Dendritic cell treated with granulocyte-macrophage colony-stimulating factor and Interleukin-4, amounts not matched to agents 40 ng/mL and 50 ng/mL, for 4 days (primary cell): ENCODE data around the gene CDH12.

ENCODE experiments used
- H3K27ac Mint-ChIP-seq: one replicate; pipeline ENCODE4 v1.8.0; 2022; ENCODE audit warnings: mild to moderate bottlenecking, mixed read lengths
- H3K27me3 Mint-ChIP-seq: one replicate; pipeline ENCODE4 v1.8.0; 2022; ENCODE audit warnings: mild to moderate bottlenecking, mixed read lengths
- H3K36me3 Mint-ChIP-seq: one replicate; pipeline ENCODE4 v1.8.0; 2022; ENCODE audit warnings: low read depth, mixed read lengths
- H3K4me1 Mint-ChIP-seq: one replicate; pipeline ENCODE4 v1.8.0; 2022; ENCODE audit warnings: low read depth, mixed read lengths
- H3K4me3 Mint-ChIP-seq: one replicate; pipeline ENCODE4 v1.8.0; 2022; ENCODE audit warnings: mild to moderate bottlenecking, moderate library complexity, mixed read lengths
- H3K9me3 Mint-ChIP-seq: one replicate; pipeline ENCODE4 v1.8.0; 2022; ENCODE audit warnings: mixed read lengths
- intact Hi-C: fragments of 100-400 bp; cut with micrococcal nuclease; formaldehyde crosslinking; loops from one replicate; pipeline ENCODE4 v1.15.0; 2022

CDH12 gene

DNA sequence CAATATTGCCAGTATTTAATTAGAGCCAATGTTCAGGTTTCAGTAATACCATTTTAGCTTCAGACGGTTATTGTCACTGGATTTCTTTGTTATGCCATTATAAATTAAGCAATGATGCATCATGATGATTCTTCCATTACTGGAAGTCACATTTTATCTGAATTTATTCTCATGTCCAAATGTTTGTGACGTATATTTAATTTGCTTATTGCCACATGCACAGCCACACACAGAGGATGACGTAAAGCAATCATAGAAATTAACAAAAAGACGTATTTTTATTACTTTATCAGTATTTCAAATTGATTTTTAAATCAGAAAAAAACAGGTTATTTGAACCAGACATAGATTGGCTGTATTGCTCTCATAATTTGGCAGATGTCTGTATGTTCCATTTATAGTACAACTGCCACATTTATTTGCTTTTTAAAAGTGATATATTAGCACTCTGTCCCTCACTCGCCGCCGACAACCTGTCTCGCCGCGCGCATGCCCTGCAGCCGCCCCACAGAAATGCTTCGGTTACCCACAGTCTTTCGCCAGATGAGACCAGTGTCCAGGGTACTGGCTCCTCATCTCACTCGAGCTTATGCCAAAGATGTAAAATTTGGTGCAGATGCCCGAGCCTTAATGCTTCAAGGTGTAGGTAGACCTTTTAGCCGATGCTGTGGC lies 970.9 kb downstream of the CDH12 start:
- no peak overlapping the region for H3K4me3 Mint-ChIP-seq
- intact Hi-C loops: no loop called here
- H3K36me3 Mint-ChIP-seq: no peaks in the 10 kb centered on the region

DNA sequence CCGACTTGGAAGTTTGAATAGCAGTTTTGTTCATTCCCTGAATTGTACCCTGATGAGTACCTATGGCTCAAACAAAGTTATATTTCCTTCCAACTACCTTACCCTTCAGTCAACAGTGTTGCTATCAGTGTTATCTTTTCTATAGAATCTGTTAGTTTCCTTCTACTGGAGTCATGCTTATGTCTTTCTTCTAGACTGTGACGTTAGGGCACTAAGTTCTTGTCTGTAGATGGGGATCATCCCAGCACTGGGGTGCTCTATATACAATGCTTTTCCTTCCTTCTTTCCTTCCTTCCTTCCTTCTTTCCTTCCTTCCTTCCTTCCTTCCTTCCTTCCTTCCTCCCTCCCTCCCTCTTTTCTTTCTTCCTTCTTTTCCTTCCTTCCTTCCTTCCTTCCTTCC lies 973.0 kb downstream of the CDH12 start:
- Mint-ChIP-seq H3K9me3 (peaks cover 46% of the 10 kb centered on the region), H3K36me3 (no peaks in the 10 kb centered on the region), H3K4me3 (no peak overlapping the region), H3K27ac (no peak overlapping the region), H3K4me1 (no peaks in the 10 kb centered on the region), H3K27me3 (no peaks in the 10 kb centered on the region)
- intact Hi-C loops: no loop called here

More for the DNA sequence above, 970.9 kb downstream of the CDH12 start:
- H3K27me3 Mint-ChIP-seq: no peaks in the 10 kb centered on the region
- no peaks in the 10 kb centered on the region for H3K4me1 Mint-ChIP-seq
- no peak overlapping the region for H3K27ac Mint-ChIP-seq
- peaks cover 31% of the 10 kb centered on the region for H3K9me3 Mint-ChIP-seq

DNA sequence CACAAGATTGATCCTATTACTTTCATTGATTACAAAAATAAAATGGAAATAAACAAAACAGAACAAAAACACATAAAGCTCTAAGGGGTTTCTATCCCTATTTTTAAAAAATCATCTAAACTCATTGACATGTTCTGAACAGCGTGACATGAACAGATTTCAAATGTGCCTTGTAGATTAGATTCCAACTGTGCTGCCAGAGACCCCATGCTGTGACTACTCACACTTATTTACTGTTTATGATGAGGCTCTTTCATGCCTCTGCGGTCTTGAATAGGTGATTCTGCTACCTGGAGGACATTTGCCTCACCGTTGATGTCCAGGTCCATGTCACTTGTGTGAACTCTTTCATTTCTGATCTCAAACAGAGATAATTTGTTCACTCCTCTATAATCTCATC lies 990.2 kb downstream of the CDH12 start:
- Mint-ChIP-seq H3K4me3 (no peak overlapping the region), H3K36me3 (no peaks in the 10 kb centered on the region), H3K4me1 (no peaks in the 10 kb centered on the region), H3K27me3 (no peaks in the 10 kb centered on the region), H3K27ac (no peak overlapping the region), H3K9me3 (peaks cover 18% of the 10 kb centered on the region)
- intact Hi-C loops: no loop called here

DNA sequence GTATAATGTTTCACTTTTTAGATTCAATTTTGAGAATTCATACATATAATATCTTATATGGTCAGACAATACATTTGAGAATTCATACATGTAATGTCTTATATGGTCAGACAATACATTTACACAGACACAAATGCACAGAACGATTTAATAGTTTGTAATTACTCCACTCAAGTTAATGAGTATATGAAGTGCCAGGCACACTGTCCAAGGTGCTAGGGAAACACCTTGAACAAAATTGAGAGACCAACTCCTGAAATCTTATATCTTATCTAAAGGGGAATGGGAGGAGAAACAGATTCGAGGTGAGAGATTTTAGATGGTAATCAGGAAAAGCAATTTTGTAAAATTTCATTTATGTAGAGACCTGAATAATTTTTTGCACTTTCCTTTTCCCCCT lies 994.7 kb downstream of the CDH12 start:
- H3K4me1 Mint-ChIP-seq: no peaks in the 10 kb centered on the region
- intact Hi-C loops: no loop called here
- H3K27me3 Mint-ChIP-seq: no peaks in the 10 kb centered on the region
- H3K27ac Mint-ChIP-seq: no peak overlapping the region
- H3K4me3 Mint-ChIP-seq: no peak overlapping the region
- no peaks in the 10 kb centered on the region for H3K9me3 Mint-ChIP-seq
- H3K36me3 Mint-ChIP-seq: no peaks in the 10 kb centered on the region

DNA sequence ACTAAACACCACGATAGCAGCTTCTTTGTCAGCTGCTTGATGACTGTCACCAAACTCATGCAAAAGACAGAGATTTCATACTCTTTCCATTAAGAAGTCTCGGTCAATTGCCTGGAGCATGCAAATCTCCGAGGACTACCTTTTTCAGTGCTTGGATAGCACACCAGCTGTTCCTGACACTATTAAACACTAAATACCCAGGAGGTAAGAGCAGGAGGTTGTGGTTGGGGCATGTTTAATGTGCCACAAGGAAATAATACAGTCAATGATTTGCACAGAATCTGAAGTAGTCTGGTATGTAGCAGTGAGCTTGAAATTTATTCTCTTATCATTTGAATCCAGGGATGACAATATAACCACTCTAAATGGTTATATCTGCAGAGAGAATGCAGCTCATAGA lies 996.2 kb downstream of the CDH12 start:
- Mint-ChIP-seq H3K27me3 (no peaks in the 10 kb centered on the region), H3K9me3 (no peaks in the 10 kb centered on the region), H3K27ac (no peak overlapping the region), H3K36me3 (no peaks in the 10 kb centered on the region), H3K4me1 (no peaks in the 10 kb centered on the region), H3K4me3 (no peak overlapping the region)
- intact Hi-C loops: no loop called here

DNA sequence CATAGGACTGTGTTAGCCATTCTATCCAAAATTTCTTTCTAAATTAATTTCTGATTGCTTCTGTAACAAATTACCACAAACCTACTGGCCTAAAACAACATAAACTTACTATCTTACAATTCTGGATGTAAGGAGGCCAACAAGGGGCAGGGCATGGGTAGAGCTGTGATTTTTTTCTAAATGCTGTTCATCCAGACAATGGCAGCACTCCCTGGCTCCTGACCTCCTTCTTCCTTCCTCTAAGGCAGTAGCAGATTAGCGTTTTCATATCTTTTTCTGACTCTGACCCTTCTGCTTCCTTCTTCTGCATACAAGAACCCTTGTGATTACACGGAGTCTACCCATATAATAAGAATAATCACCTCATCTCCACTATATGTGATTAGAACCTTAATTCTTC lies 1005.8 kb downstream of the CDH12 start:
- Mint-ChIP-seq H3K27me3 (no peaks in the 10 kb centered on the region), H3K4me3 (no peak overlapping the region), H3K9me3 (peaks cover 9% of the 10 kb centered on the region), H3K4me1 (no peaks in the 10 kb centered on the region), H3K36me3 (no peaks in the 10 kb centered on the region), H3K27ac (no peak overlapping the region)
- intact Hi-C loops: no loop called here

DNA sequence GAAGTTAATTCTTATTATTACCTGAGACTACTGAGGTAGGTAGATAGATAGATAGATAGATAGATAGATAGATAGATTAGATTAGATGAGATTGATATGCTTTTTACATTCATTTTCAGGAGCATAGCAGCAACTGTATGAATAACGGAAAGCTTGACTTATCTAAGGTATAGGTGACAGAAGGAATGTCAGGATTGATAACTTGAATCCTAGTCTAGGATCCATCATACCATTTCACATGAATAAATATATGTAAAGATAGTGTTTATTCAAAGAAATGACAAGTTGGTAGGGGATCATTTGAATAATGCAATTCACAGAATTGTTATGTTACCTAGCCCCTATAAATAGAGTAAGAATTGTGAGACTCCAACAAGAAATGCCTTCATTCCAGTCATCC lies 1008.2 kb downstream of the CDH12 start:
- H3K4me3 Mint-ChIP-seq: no peak overlapping the region
- no peaks in the 10 kb centered on the region for H3K27me3 Mint-ChIP-seq
- H3K4me1 Mint-ChIP-seq: no peaks in the 10 kb centered on the region
- H3K36me3 Mint-ChIP-seq: no peaks in the 10 kb centered on the region
- H3K9me3 Mint-ChIP-seq: peaks cover 9% of the 10 kb centered on the region
- H3K27ac Mint-ChIP-seq: no peak overlapping the region
- intact Hi-C loops: no loop called here

DNA sequence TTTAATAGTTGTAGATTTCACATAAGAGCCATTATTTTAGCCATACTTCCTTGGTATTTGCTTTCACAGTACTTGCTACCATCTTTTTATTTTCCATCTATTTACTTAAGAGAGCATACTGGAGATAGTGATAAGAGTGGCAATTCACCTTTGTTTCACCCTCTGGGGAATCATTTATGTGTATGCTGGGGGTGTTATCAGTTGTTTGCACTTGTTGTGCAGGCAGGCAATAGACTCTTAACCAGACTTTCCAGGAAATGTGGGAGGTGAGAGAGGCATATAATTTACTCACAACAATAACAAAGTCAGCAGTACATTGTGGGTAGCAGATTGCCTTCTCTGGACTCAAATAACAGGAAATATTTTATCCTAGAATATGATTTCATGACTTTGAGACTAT lies 1018.3 kb downstream of the CDH12 start:
- intact Hi-C loops: no loop called here
- Mint-ChIP-seq H3K9me3 (no peaks in the 10 kb centered on the region), H3K4me3 (no peak overlapping the region), H3K27me3 (no peaks in the 10 kb centered on the region), H3K4me1 (no peaks in the 10 kb centered on the region), H3K27ac (no peak overlapping the region), H3K36me3 (no peaks in the 10 kb centered on the region)

DNA sequence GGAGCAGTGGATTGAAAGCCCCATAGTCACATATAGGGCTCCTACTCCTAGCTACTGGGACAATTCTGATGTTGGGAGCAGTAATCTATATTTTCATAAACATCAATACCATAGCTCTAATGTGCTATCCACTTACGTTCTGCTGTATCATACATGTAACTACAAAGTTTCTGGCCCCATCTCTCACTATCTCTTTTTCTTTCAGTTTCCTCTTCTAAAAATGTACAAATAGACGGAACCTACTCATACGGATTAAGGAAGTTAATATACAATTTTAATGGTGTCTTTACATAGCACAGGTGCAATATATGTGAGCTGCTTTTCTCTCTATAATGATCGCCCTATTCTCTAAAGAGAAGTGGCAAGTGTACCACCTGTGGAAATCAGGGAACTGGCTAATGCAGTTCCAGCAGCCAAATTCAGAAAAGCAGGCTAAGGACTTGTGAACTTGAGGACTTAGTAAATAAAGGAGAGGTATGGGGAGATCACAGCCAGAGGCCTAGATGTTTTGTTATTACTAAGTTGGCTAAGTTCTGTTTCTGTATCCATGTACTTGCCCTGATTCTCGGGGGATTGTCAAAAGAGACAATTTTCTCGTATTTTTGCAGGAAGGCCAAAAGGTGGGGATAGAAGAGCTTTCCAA lies 1021.9 kb downstream of the CDH12 start:
- no peaks in the 10 kb centered on the region for H3K4me1 Mint-ChIP-seq
- H3K4me3 Mint-ChIP-seq: no peak overlapping the region
- H3K27me3 Mint-ChIP-seq: no peaks in the 10 kb centered on the region
- no peaks in the 10 kb centered on the region for H3K9me3 Mint-ChIP-seq
- intact Hi-C loops: no loop called here
- no peaks in the 10 kb centered on the region for H3K36me3 Mint-ChIP-seq
- H3K27ac Mint-ChIP-seq: no peak overlapping the region

DNA sequence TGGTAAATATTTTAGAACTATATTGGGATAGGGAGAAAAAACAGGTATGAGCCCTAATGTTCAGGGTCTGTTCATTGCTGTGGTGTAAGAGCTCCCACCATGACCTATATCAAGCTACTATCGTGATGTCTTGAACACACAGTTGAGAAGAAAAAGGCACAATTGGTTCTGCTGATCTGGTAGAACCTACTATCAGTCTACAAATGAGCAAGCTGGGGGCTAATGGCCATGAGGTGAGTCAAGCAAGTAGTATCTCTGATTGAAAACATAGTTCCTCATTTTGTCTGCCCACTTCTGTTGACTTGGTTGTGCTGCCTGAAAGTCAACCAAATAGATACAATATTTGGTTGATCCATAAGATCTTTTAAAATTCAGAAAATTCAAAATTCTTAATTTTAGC lies 1026.3 kb downstream of the CDH12 start:
- no peaks in the 10 kb centered on the region for H3K36me3 Mint-ChIP-seq
- no peaks in the 10 kb centered on the region for H3K27me3 Mint-ChIP-seq
- no peaks in the 10 kb centered on the region for H3K4me1 Mint-ChIP-seq
- H3K4me3 Mint-ChIP-seq: no peak overlapping the region
- H3K9me3 Mint-ChIP-seq: no peaks in the 10 kb centered on the region
- no peak overlapping the region for H3K27ac Mint-ChIP-seq
- intact Hi-C loops: no loop called here

DNA sequence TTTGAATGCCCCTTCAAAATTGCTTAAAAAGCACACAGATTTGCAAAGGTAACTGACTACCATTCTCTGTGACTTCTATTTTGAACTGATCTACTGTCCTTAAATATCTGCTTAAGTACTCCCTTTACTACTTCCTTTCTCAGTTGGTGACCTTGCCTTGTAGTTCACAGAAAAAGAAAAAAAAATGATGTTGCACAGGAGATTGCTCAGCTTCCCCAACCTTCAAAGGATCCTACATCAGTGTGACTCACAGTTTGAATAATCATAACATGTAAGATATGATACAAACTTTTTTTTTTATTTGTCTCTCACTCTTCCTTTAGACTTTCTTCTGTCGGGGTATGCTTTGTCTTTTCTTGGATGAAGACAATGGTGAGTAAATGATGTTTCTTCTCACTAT lies 1029.6 kb downstream of the CDH12 start:
- Mint-ChIP-seq H3K27me3 (no peaks in the 10 kb centered on the region), H3K4me3 (no peak overlapping the region), H3K27ac (no peak overlapping the region)

DNA sequence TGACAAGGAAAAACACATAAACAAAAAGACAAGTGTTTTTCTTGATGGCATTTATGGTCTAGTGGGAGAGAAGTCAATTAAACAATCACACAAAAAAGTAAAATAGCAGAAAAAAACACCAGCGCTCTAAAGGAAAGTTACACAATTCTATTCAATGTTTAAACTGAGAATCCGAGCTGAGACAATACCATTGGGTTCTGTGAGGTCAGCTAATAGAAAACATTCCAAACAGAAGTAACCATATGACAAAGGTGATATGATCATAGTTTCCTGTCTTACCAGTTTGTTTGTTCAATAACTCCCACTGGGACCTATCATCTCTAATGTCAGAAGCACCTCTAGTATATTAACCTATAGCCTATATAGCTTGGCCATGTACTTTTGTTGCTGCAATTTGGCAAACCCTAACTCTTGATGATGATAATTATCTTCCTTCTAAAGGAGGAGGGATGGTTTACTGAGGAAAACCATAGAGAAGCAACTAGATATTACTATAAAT lies 1030.0 kb downstream of the CDH12 start:
- no peak overlapping the region for H3K27ac Mint-ChIP-seq
- H3K4me1 Mint-ChIP-seq: no peaks in the 10 kb centered on the region
- intact Hi-C loops: no loop called here
- no peaks in the 10 kb centered on the region for H3K9me3 Mint-ChIP-seq
- H3K36me3 Mint-ChIP-seq: no peaks in the 10 kb centered on the region
- no peaks in the 10 kb centered on the region for H3K27me3 Mint-ChIP-seq
- no peak overlapping the region for H3K4me3 Mint-ChIP-seq

More for the DNA sequence above, 1029.6 kb downstream of the CDH12 start:
- no peaks in the 10 kb centered on the region for H3K4me1 Mint-ChIP-seq
- H3K9me3 Mint-ChIP-seq: no peaks in the 10 kb centered on the region
- intact Hi-C loops: no loop called here
- no peaks in the 10 kb centered on the region for H3K36me3 Mint-ChIP-seq

DNA sequence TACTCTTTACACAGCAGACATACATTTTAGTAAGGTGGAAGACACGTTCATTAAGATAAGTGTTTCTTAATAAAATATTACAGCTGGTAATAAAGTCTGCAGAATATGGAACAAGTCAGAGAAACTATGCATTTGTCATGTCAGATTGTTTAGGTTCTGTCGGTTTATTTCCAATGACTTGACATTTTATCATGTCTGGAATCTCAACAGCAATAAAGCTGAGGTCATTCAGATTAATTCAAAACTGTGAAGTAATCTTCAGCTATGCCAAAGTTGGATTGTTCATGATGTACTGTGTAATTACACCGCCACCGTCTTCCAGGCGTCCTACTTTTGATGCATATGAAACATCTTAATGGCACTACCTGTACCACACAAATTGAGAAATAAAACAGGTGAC lies 1032.6 kb downstream of the CDH12 start:
- intact Hi-C loops: no loop called here

DNA sequence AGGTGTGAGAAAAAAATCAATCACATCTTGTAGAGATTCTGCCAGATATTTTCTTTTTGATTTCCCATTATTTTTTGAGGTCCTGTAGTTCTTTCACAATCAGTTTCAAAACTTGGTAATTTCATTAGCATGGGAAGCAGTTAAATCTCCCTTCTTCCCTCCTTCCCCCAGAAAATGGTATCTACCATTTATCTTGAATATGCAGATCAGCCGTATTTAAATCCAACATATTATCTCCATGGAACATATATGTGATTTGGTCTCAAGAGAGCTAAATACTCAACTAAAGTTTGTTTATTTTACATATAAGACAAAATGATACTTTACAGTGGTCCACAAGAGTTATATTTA lies 1034.8 kb downstream of the CDH12 start:
- no peaks in the 10 kb centered on the region for H3K36me3 Mint-ChIP-seq
- no peak overlapping the region for H3K27ac Mint-ChIP-seq
- no peaks in the 10 kb centered on the region for H3K9me3 Mint-ChIP-seq
- H3K4me3 Mint-ChIP-seq: no peak overlapping the region
- intact Hi-C loops: no loop called here
- H3K27me3 Mint-ChIP-seq: no peaks in the 10 kb centered on the region
- no peaks in the 10 kb centered on the region for H3K4me1 Mint-ChIP-seq

More for the DNA sequence above, 1032.6 kb downstream of the CDH12 start:
- H3K9me3 Mint-ChIP-seq: no peaks in the 10 kb centered on the region
- H3K27me3 Mint-ChIP-seq: no peaks in the 10 kb centered on the region
- no peak overlapping the region for H3K27ac Mint-ChIP-seq
- H3K36me3 Mint-ChIP-seq: no peaks in the 10 kb centered on the region
- no peaks in the 10 kb centered on the region for H3K4me1 Mint-ChIP-seq
- no peak overlapping the region for H3K4me3 Mint-ChIP-seq
